GM12801 (cell line): Measurements from ENCODE around the gene CLEC10A.

Experiments
- TF ChIP-seq, protein P1 (sequence below): IDR thresholded peaks from one replicate; pipeline ENCODE4 v1.5.1; 2011; ENCODE audit warnings: control low read depth; ENCODE audit not compliant: insufficient read length; ENCODE audit errors: extremely low read depth

The CLEC10A gene, protein sequence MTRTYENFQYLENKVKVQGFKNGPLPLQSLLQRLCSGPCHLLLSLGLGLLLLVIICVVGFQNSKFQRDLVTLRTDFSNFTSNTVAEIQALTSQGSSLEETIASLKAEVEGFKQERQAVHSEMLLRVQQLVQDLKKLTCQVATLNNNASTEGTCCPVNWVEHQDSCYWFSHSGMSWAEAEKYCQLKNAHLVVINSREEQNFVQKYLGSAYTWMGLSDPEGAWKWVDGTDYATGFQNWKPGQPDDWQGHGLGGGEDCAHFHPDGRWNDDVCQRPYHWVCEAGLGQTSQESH

DNA sequence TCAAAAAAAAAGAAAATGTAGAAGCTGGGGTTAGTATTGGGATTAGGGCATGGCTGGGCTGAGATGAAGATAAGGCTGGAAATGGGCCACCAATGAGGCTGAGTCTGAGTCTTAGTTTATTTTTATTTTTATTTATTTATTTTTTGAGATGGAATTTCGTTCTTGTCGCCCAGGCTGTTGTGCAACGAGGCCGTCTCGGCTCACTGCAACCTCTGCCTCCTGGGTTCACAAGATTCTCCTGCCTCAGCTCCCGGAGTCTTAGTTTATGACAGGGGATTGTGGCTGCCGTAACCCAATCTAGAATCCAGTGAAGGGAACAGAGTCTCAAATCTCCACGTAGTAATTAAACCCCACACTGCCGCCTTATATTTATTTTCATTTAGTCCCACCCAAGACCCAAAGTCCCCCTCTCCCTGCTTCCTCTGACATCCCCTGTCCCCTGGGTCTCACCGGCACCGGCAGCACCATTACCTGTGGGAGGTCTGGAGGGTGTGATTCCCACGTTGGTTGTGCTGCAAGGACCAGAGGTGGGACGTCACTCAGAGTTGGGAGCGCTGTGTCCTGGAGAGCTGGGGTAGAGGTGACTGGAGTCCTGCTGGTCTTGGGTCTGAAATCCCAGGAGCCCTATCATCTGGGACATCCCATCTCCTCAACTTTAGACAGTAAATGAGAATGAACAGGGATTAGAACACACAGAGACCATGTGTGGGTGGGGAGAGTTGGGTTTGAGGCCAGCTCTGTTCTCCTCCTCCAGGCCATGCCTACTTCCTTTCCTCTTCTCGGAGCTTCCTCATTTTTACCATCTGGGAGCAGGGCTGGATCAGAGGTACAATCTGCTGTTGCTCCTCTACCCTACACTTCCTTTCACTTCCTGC, at the start of gene CLEC10A:
TSS of gene CLEC10A (minus strand) at position 671 of the 875 bp plus-strand sequence. CDS start 1,439 bp downstream, outside the sequence.
- TF ChIP-seq, protein P1, sequence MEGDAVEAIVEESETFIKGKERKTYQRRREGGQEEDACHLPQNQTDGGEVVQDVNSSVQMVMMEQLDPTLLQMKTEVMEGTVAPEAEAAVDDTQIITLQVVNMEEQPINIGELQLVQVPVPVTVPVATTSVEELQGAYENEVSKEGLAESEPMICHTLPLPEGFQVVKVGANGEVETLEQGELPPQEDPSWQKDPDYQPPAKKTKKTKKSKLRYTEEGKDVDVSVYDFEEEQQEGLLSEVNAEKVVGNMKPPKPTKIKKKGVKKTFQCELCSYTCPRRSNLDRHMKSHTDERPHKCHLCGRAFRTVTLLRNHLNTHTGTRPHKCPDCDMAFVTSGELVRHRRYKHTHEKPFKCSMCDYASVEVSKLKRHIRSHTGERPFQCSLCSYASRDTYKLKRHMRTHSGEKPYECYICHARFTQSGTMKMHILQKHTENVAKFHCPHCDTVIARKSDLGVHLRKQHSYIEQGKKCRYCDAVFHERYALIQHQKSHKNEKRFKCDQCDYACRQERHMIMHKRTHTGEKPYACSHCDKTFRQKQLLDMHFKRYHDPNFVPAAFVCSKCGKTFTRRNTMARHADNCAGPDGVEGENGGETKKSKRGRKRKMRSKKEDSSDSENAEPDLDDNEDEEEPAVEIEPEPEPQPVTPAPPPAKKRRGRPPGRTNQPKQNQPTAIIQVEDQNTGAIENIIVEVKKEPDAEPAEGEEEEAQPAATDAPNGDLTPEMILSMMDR, result no peak

DNA sequence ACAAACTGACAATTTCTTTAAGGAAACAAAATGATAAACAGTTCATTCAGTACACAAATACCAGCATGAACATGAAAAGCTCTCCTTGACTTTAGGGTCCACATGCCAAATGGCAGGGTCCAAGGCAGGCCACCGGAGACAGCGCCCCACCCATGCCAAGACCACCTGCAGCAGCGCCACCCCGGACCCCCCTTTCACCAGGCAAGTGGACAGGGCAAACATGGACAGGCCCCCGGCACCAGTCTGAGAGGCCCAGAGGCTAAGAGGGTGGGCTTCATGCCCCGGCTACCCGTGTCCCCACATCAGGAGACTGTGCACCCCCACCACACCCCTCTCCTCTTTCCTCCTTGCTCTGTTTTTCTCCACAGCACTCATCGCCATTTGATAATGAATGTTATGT, 49.3 kb upstream of the CLEC10A start:
- TF ChIP-seq, protein P1, result no peak

DNA sequence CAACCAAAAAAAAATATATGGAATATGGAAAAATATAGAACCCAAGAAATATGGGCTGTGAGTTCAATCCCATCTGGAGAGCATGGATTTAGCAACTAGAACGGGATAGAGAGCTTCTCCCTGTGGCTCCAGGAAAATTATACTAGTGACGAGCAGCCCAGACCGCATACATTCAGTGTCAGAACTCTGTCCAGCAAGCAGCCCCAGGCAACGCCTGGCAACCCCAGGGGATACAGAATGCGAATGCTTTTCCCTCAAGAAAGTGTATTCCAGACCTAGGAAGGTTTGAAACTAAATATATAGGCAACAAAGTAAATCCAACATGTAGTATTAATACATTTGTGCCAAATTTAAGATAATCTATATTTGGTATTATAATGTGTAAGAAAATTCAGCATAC, 48.1 kb upstream of the CLEC10A start:
- TF ChIP-seq, protein P1, result no peak

DNA sequence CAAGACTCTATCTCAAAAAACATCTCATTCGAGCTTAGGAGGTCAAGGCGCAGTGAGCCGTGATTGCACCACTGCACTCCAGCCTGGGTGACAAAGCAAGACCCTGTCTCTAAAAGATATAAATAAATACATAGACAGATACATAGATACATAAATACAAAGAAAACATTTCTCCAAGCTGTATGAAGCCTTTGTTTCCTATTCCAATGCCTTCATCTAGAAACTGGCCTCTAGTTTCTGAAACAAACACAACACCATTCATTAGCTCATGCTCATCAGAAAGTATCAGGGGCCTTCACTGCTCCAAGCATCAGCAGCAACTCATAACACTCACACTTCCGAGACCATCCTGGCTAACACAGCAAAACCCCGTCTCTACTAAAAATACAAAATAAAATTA, 44.9 kb upstream of the CLEC10A start:
- TF ChIP-seq, protein P1, result no peak

DNA sequence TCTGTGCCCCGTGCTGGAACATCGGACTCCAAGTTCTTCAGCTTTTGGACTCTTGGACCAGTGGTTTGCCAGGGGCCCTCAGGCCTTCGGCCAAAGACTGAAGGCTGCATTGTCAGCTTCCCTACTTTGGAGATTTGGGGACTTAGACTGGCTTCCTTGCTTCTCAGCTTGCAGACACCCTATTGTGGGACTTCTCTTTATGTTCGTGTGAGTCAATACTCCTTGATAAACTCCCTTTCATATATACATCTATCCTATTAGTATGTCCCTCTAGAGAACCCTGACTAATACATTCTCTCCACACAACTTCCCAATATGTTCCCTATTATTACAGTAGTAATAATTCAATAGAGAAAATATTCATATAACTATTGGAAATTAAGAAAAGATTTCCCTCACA, 43.8 kb upstream of the CLEC10A start:
- TF ChIP-seq, protein P1, result no peak

DNA sequence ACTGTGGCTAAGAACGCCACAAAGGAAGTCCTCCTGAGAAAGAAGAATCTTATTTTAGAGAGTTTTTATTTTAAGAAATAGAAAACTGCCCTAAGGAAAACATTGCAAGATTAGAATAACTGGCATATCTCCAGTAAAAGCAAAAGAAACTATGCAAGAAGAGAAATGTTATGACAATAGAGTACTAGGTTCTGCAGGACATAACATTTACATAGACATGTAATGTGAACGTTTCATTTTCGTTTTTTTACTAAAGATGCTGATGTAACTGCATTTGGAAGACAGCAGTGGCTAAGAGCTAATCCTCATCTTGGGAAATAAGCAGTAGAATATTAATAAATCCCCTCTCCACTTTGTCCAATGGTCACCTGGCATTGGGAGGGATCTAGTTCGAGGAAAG, 42.3 kb upstream of the CLEC10A start:
- TF ChIP-seq, protein P1, result no peak

DNA sequence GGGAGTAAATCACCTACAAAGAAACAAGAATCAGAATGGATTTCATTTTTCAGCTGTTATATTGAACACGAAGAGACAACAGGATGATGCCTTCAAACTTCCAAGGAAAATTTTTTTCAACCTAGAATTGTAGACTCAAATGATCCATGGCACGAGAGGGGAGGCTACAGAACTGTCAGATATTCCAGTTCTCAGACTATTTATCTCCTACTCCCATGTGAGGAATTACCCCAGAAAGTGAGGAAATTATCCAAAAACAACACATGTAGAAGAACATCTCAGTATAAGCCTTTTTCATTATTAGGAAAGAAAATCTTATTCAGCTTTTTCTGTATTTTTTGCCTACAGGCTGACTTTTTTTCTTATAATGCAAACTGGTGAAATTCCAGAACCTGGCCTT, 40.1 kb upstream of the CLEC10A start:
- TF ChIP-seq, protein P1, result no peak
